Measurements from ENCODE around the gene UBIAD1.

GRCh38 chr1:11237356-11237755 lies 35.6 kb upstream of the UBIAD1 start:
- TF ChIP-seq MXI1 (IDR thresholded peaks at IDR 0.05; ENCODE audit: borderline replicate concordance, low read depth, low read length) (no peak), POLR2A (IDR thresholded peaks at IDR 0.05; ENCODE audit: low read depth, low read length) (no peak)
- TF ChIP-seq, protein P1, sequence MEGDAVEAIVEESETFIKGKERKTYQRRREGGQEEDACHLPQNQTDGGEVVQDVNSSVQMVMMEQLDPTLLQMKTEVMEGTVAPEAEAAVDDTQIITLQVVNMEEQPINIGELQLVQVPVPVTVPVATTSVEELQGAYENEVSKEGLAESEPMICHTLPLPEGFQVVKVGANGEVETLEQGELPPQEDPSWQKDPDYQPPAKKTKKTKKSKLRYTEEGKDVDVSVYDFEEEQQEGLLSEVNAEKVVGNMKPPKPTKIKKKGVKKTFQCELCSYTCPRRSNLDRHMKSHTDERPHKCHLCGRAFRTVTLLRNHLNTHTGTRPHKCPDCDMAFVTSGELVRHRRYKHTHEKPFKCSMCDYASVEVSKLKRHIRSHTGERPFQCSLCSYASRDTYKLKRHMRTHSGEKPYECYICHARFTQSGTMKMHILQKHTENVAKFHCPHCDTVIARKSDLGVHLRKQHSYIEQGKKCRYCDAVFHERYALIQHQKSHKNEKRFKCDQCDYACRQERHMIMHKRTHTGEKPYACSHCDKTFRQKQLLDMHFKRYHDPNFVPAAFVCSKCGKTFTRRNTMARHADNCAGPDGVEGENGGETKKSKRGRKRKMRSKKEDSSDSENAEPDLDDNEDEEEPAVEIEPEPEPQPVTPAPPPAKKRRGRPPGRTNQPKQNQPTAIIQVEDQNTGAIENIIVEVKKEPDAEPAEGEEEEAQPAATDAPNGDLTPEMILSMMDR (conservative IDR thresholded peaks at IDR 0.05; ENCODE audit: low read depth, low read length): no peak
